ELR (cell line): ENCODE data around the gene QSOX1.
"Not testable (repeated sequence)": the region's sequence is repeated elsewhere in the genome, so short reads cannot be mapped to it uniquely, and the experiment has no call there.

Source experiments
- DNase-seq: peaks from one replicate; pipeline ENCODE4 v3.0.0-alpha.2; 2015; ENCODE audit warnings: low read depth

QSOX1 gene

GRCh38 chr1:180154325-180155181, at the start of gene QSOX1:
TSS of gene QSOX1 (plus strand) at chr1:180154869. CDS start at chr1:180154908, 39 bp downstream.
- DNase-seq, result peak; percentile 92

GRCh38 chr1:180112091-180112490, 42.6 kb upstream of the QSOX1 start:
- DNase-seq, result no peak

- DNase-seq, result no peak
Measured at GRCh38 chr1:180112984-180113647, 41.6 kb upstream of the QSOX1 start.

GRCh38 chr1:180114396-180114945, 40.2 kb upstream of the QSOX1 start:
- no peak for DNase-seq

GRCh38 chr1:180116964-180117763, 37.5 kb upstream of the QSOX1 start:
- DNase-seq, result peak; percentile 75

- peak; percentile 91 for DNase-seq
Measured at GRCh38 chr1:180117764-180118116, 36.9 kb upstream of the QSOX1 start.

GRCh38 chr1:180119837-180120236, 34.8 kb upstream of the QSOX1 start:
- DNase-seq, result no peak

- DNase-seq, result peak; percentile 45
Measured at GRCh38 chr1:180123463-180123936, 31.2 kb upstream of the QSOX1 start.

GRCh38 chr1:180130651-180131050, 24.0 kb upstream of the QSOX1 start:
- no peak for DNase-seq

- peak; percentile 89 for DNase-seq
Measured at GRCh38 chr1:180131510-180131909, 23.2 kb upstream of the QSOX1 start.

GRCh38 chr1:180133193-180133592, 21.5 kb upstream of the QSOX1 start:
- DNase-seq, result no peak

GRCh38 chr1:180133688-180134087, 21.0 kb upstream of the QSOX1 start:
- not testable (repeated sequence) for DNase-seq

- DNase-seq, result no peak
Measured at GRCh38 chr1:180135535-180135934, 19.1 kb upstream of the QSOX1 start.

GRCh38 chr1:180136331-180136967, 18.2 kb upstream of the QSOX1 start:
- peak; percentile 55 for DNase-seq

GRCh38 chr1:180136968-180137356, 17.7 kb upstream of the QSOX1 start:
- DNase-seq, result no peak

- no peak for DNase-seq
Measured at GRCh38 chr1:180137776-180138175, 16.9 kb upstream of the QSOX1 start.

GRCh38 chr1:180141381-180141934, 13.2 kb upstream of the QSOX1 start:
- DNase-seq, result no peak

- no peak for DNase-seq
Measured at GRCh38 chr1:180143359-180143758, 11.3 kb upstream of the QSOX1 start.

- DNase-seq, result no peak
Measured at GRCh38 chr1:180144659-180145357, 9.9 kb upstream of the QSOX1 start.

- DNase-seq, result no peak
Measured at GRCh38 chr1:180145446-180145845, 9.2 kb upstream of the QSOX1 start.

- DNase-seq, result peak; percentile 37
Measured at GRCh38 chr1:180150982-180151381, 3.7 kb upstream of the QSOX1 start.
